Measurements from ENCODE around the gene SLC39A3. TPM values are rescaled to one million over a fixed set of nuclear protein-coding genes. Genes with fewer than 3 reads are reported as not detected.

The SLC39A3 gene
- total and polyA plus RNA-seq, 10 of the 15 experiments (the other 5 are each of a cell fraction or from before 2014, with no cell fraction given), result 0.63 to 67.1 (median 51.2) TPM

GRCh38 chr19:2782936-2783780 is 43.3 kb upstream of the SLC39A3 start, which contains the start of gene SGTA (continued):
- TF ChIP-seq ETV6 (conservative IDR thresholded peaks at IDR 0.05 in 1 of 2, IDR thresholded peaks at IDR 0.05 in 1 of 2; ENCODE audit: borderline replicate concordance in 1 of 2, low read depth in 1 of 2), result no peak
- TF ChIP-seq RELA (IDR thresholded peaks at IDR 0.05; ENCODE audit: borderline replicate concordance, partially characterized antibody), result peak; percentile 88
- TF ChIP-seq CTCF (IDR thresholded peaks at IDR 0.05 in 2 of 3, conservative IDR thresholded peaks at IDR 0.05 in 1 of 3; ENCODE audit: control insufficient read depth in 2 of 3, extremely low read depth in 1 of 3, insufficient read depth in 1 of 3, low read depth in 3 of 3, low read length in 3 of 3), result peak; percentile 42 to 67 (median 50); a peak in 5 of 6 replicates
- TF ChIP-seq SPI1 (IDR thresholded peaks at IDR 0.05; ENCODE audit: borderline replicate concordance, insufficient read depth, low read depth, low read length), result peak; percentile 70
- TF ChIP-seq EGR1 (IDR thresholded peaks at IDR 0.05; ENCODE audit: borderline replicate concordance in 1 of 2, low read depth in 2 of 2, low read length in 2 of 2), result no peak
- TF ChIP-seq CHD4 (IDR thresholded peaks at IDR 0.05), result no peak
- TF ChIP-seq CREM (IDR thresholded peaks at IDR 0.05; ENCODE audit: low read depth), result peak; percentile 98
- TF ChIP-seq YY1 (IDR thresholded peaks at IDR 0.05; ENCODE audit: low read depth, low read length), result peak; percentile 95
- peak in 1 of 2 experiments; percentile 71; a peak in 2 of 4 replicates for TF ChIP-seq CEBPB (IDR thresholded peaks at IDR 0.05; ENCODE audit: borderline replicate concordance in 1 of 2, low read depth in 2 of 2, low read length in 2 of 2)
- peak; percentile 51 for TF ChIP-seq E4F1 (IDR thresholded peaks at IDR 0.05; ENCODE audit: borderline replicate concordance, partially characterized antibody)
- peak; percentile 71 for TF ChIP-seq SP1 (IDR thresholded peaks at IDR 0.05; ENCODE audit: low read depth, low read length)
- no peak for TF ChIP-seq ZNF274 (IDR thresholded peaks at IDR 0.05; ENCODE audit: insufficient read depth, insufficient read length)
- TF ChIP-seq FOXM1 (IDR thresholded peaks at IDR 0.05; ENCODE audit: low read depth, low read length), result no peak
- peak; percentile 88 for TF ChIP-seq POLR2A (IDR thresholded peaks at IDR 0.05; ENCODE audit: low read depth, low read length)
- peak; percentile 54; the same call in 1 of the 3 replicates for TF ChIP-seq POU2F2 (IDR thresholded peaks at IDR 0.05; ENCODE audit: borderline replicate concordance, low read depth, low read length)
- TF ChIP-seq CBX5 (IDR thresholded peaks at IDR 0.05; ENCODE audit: low read depth), result no peak
- peak; percentile 72 for TF ChIP-seq E2F8 (IDR thresholded peaks at IDR 0.05; ENCODE audit: low read depth, partially characterized antibody)
- no peak for TF ChIP-seq NFXL1 (IDR thresholded peaks at IDR 0.05; ENCODE audit: borderline replicate concordance)
- no peak for TF ChIP-seq BCL3 (IDR thresholded peaks at IDR 0.05; ENCODE audit: borderline replicate concordance, insufficient read depth, low read depth, low read length, poor library complexity, severe bottlenecking)
- TF ChIP-seq RUNX3 (IDR thresholded peaks at IDR 0.05; ENCODE audit: low read length), result peak; percentile 28

All from GM12878 (cell line).